ENCODE data around the gene ESPL1. TPM values are rescaled to one million over a fixed set of nuclear protein-coding genes. Genes with fewer than 3 reads are reported as not detected.
"Not testable (repeated sequence)": the region's sequence is repeated elsewhere in the genome, so short reads cannot be mapped to it uniquely, and the experiment has no call there.

The ESPL1 gene
- polyA plus RNA-seq, 5 donors = 8.4 to 20.4 (median 13.0) TPM

- DNase-seq = no peak
Measured at GRCh38 chr12:53298164-53298563, 30.1 kb downstream of the ESPL1 start.

- no peak for DNase-seq
Measured at GRCh38 chr12:53299101-53299453, 31.0 kb downstream of the ESPL1 start.

GRCh38 chr12:53299454-53300180 lies 31.5 kb downstream of the ESPL1 start, which contains the start of gene MYG1:
MYG1 (plus strand) TSS chr12:53299695; CDS start chr12:53299738, 43 bp downstream.
- DNase-seq = peak; percentile 90 to 91

- no peak for DNase-seq
Measured at GRCh38 chr12:53300187-53300586, 32.1 kb downstream of the ESPL1 start.

GRCh38 chr12:53302903-53303302 lies 34.8 kb downstream of the ESPL1 start:
- DNase-seq = no peak

GRCh38 chr12:53306826-53307225 lies 38.7 kb downstream of the ESPL1 start:
- DNase-seq = no peak

GRCh38 chr12:53308276-53308675 lies 40.2 kb downstream of the ESPL1 start:
- DNase-seq = no peak

GRCh38 chr12:53313996-53314395 lies 45.9 kb downstream of the ESPL1 start:
- no peak for DNase-seq

GRCh38 chr12:53320352-53321195 lies 52.5 kb downstream of the ESPL1 start:
- DNase-seq = no peak

- DNase-seq = peak; percentile 28 to 31
Measured at GRCh38 chr12:53324113-53324778, 56.1 kb downstream of the ESPL1 start.

GRCh38 chr12:53324779-53325510 lies 56.8 kb downstream of the ESPL1 start:
- DNase-seq = peak; percentile 93

GRCh38 chr12:53325511-53326061 lies 57.5 kb downstream of the ESPL1 start:
- DNase-seq = peak; percentile 31 to 39

GRCh38 chr12:53326460-53327185 lies 58.5 kb downstream of the ESPL1 start:
- no peak for DNase-seq

- no peak for DNase-seq
Measured at GRCh38 chr12:53327435-53328042, 59.4 kb downstream of the ESPL1 start.

- no peak for DNase-seq
Measured at GRCh38 chr12:53328043-53328435, 59.9 kb downstream of the ESPL1 start.

GRCh38 chr12:53330671-53331070 lies 62.6 kb downstream of the ESPL1 start:
- DNase-seq = no peak

GRCh38 chr12:53332339-53332738 lies 64.2 kb downstream of the ESPL1 start:
- DNase-seq = not testable (repeated sequence)

GRCh38 chr12:53332744-53333143 lies 64.6 kb downstream of the ESPL1 start:
- no peak for DNase-seq

- DNase-seq = no peak
Measured at GRCh38 chr12:53333289-53333688, 65.2 kb downstream of the ESPL1 start.

- DNase-seq = no peak
Measured at GRCh38 chr12:53333845-53334244, 65.7 kb downstream of the ESPL1 start.

All from right lung (tissue), 5 donors.